IMR-90 (cell line): Measurements from ENCODE around the gene TRAP1. TPM values are rescaled to one million over a fixed set of nuclear protein-coding genes. Genes with fewer than 3 reads are reported as not detected.

Experiments used
- ATAC-seq: fragments of 200-7000 bp; cut with Tn5 transposase; 2 replicates; pipeline ENCODE4 v1.9.1; 2020; ENCODE audit warnings: low read depth, mild to moderate bottlenecking, moderate library complexity
- BruUV-seq: library from RNA; stranded (reverse); fragments of 400-500 nt; replicated peaks from 2 replicates; lab custom pipeline; 2021; lab: Mats Ljungman, UMichigan
- CTCF ChIA-PET: fragments of 300-600 bp; formaldehyde crosslinking; extraction: SDS; loops from one replicate; lab custom pipeline; 2021; ENCODE audit warnings: antibody characterized with exemption; lab: Yijun Ruan, JAX
- POLR2A ChIA-PET: fragments of 300-600 bp; sonication (Branson Sonifier 250); formaldehyde crosslinking; loops from one replicate; lab custom pipeline; 2022; ENCODE audit warnings: antibody characterized with exemption; ENCODE audit not compliant: unreplicated experiment; lab: Charles Lee
- DNase-seq: peaks from one replicate; pipeline ENCODE4 v3.0.0; 2013
- H2AFZ ChIP-seq: replicated peaks from 2 replicates; pipeline ENCODE3; 2013; ENCODE audit warnings: low read length, mild to moderate bottlenecking; ENCODE audit not compliant: poor library complexity
- H2AK5ac ChIP-seq: 2 replicates; pipeline ENCODE4 v1.6.1; 2013; ENCODE audit warnings: low read depth, low read length, inconsistent platforms
- H2AK9ac ChIP-seq: replicated peaks from 2 replicates; pipeline ENCODE3; 2013; ENCODE audit warnings: mild to moderate bottlenecking, low read depth, low read length, moderate library complexity; ENCODE audit not compliant: poor library complexity
- H2BK120ac ChIP-seq: 2 replicates; pipeline ENCODE4 v1.6.1; 2013; ENCODE audit warnings: low read depth, low read length, inconsistent platforms
- H2BK15ac ChIP-seq: 3 replicates; pipeline ENCODE4 v1.6.1; 2013; ENCODE audit warnings: low read depth, low read length, inconsistent platforms
- H2BK20ac ChIP-seq: 2 replicates; pipeline ENCODE4 v1.6.1; 2013; ENCODE audit warnings: low read depth, mild to moderate bottlenecking, inconsistent platforms, low read length, moderate library complexity
- H2BK5ac ChIP-seq: 2 replicates; pipeline ENCODE4 v1.6.1; 2013; ENCODE audit warnings: mild to moderate bottlenecking, low read depth, low read length, inconsistent platforms; ENCODE audit not compliant: poor library complexity, severe bottlenecking
- H3K14ac ChIP-seq: replicated peaks from 2 replicates; pipeline ENCODE4 v1.6.1; 2013; ENCODE audit warnings: low read depth, low read length, inconsistent platforms
- H3K18ac ChIP-seq: 2 replicates; pipeline ENCODE4 v1.6.1; 2013; ENCODE audit warnings: low read depth, low read length, control low read depth
- H3K23ac ChIP-seq: 2 replicates; pipeline ENCODE4 v1.6.1; 2013; ENCODE audit warnings: low read depth, low read length, inconsistent platforms
- H3K27ac ChIP-seq: 2 replicates; pipeline ENCODE4 v1.5.1; 2013; ENCODE audit warnings: mild to moderate bottlenecking, control low read depth, low read length; ENCODE audit not compliant: insufficient read depth
- H3K27me3 ChIP-seq: 2 replicates; pipeline ENCODE4 v1.6.1; 2013; ENCODE audit warnings: low read length; ENCODE audit not compliant: control insufficient read depth, insufficient read depth
- H3K36me3 ChIP-seq: 2 replicates; pipeline ENCODE4 v1.6.1; 2013; ENCODE audit warnings: low read length, mixed read lengths; ENCODE audit not compliant: control insufficient read depth, insufficient read depth
- H3K4ac ChIP-seq: 2 replicates; pipeline ENCODE4 v1.6.1; 2013; ENCODE audit warnings: low read depth, low read length, inconsistent platforms
- H3K4me1 ChIP-seq: 2 replicates; pipeline ENCODE4 v1.6.1; 2013; ENCODE audit warnings: low read length, mixed read lengths; ENCODE audit not compliant: control insufficient read depth, insufficient read depth
- H3K4me2 ChIP-seq: 2 replicates; pipeline ENCODE4 v1.6.1; 2013; ENCODE audit warnings: low read depth, mild to moderate bottlenecking, control low read depth, low read length, moderate library complexity
- H3K4me3 ChIP-seq: 2 replicates; pipeline ENCODE4 v1.5.1; 2013; ENCODE audit warnings: low read depth, mild to moderate bottlenecking, control low read depth, low read length, moderate library complexity; ENCODE audit not compliant: insufficient read depth
- H3K56ac ChIP-seq: 2 replicates; pipeline ENCODE4 v1.6.1; 2013; ENCODE audit warnings: low read length, inconsistent platforms; ENCODE audit not compliant: insufficient read depth; ENCODE audit errors: extremely low read depth
- H3K79me1 ChIP-seq, 2 experiments: 2 replicates each; pipeline ENCODE4 v1.6.1; 2013; ENCODE audit warnings: low read length in 2 of 2, inconsistent platforms in 1 of 2, low read depth in 1 of 2
- H3K9ac ChIP-seq: 2 replicates; pipeline ENCODE4 v1.6.1; 2013; ENCODE audit warnings: low read depth, low read length, control low read depth
- H3K9me1 ChIP-seq: 2 replicates; pipeline ENCODE4 v1.6.1; 2013; ENCODE audit warnings: low read length, inconsistent platforms; ENCODE audit not compliant: insufficient read depth
- H3K9me3 ChIP-seq: 2 replicates; pipeline ENCODE4 v1.6.1; 2013; ENCODE audit warnings: low read length; ENCODE audit not compliant: control insufficient read depth, insufficient read depth
- H4K20me1 ChIP-seq: 2 replicates; pipeline ENCODE4 v1.6.1; 2013; ENCODE audit warnings: low read length, inconsistent platforms; ENCODE audit not compliant: insufficient read depth
- H4K5ac ChIP-seq: 2 replicates; pipeline ENCODE4 v1.6.1; 2013; ENCODE audit warnings: mild to moderate bottlenecking, low read depth, low read length, control low read depth
- H4K8ac ChIP-seq, 2 experiments: 2 replicates each; pipeline ENCODE4 v1.6.1; 2013; ENCODE audit warnings: low read depth in 2 of 2, low read length in 2 of 2, control low read depth in 1 of 2, inconsistent platforms in 1 of 2
- H4K91ac ChIP-seq: 2 replicates; pipeline ENCODE4 v1.6.1; 2013; ENCODE audit warnings: low read depth, low read length, inconsistent platforms; ENCODE audit not compliant: insufficient read depth
- BHLHE40 ChIP-seq: fragments of 150-350 bp; IDR thresholded peaks from 2 replicates; pipeline ENCODE4 v1.6.1; 2016; ENCODE audit warnings: mild to moderate bottlenecking, low read depth, low read length
- CEBPB ChIP-seq: IDR thresholded peaks from 2 replicates; pipeline ENCODE4 v1.6.1; 2012; ENCODE audit warnings: low read depth, low read length, improper control_type of control experiment
- CHD1 ChIP-seq: IDR thresholded peaks from 2 replicates; pipeline ENCODE4 v1.6.1; 2012; ENCODE audit warnings: low read depth, low read length, improper control_type of control experiment
- FOS ChIP-seq: fragments of 150-350 bp; IDR thresholded peaks from 2 replicates; pipeline ENCODE4 v1.6.1; 2016; ENCODE audit warnings: low read depth, low read length
- MAFK ChIP-seq: IDR thresholded peaks from 2 replicates; pipeline ENCODE4 v1.6.1; 2012; ENCODE audit warnings: low read depth, low read length, improper control_type of control experiment
- MAZ ChIP-seq: IDR thresholded peaks from 2 replicates; pipeline ENCODE4 v1.6.1; 2012; ENCODE audit warnings: low read depth, mild to moderate bottlenecking, low read length, improper control_type of control experiment, moderate library complexity, borderline replicate concordance
- MXI1 ChIP-seq: IDR thresholded peaks from 2 replicates; pipeline ENCODE4 v1.6.1; 2012; ENCODE audit warnings: low read depth, mild to moderate bottlenecking, low read length, moderate library complexity, borderline replicate concordance
- NFE2L2 ChIP-seq: fragments of 150-350 bp; IDR thresholded peaks from 2 replicates; pipeline ENCODE4 v1.6.1; 2016; ENCODE audit warnings: low read depth, mild to moderate bottlenecking, low read length
- POLR2A ChIP-seq: IDR thresholded peaks from 2 replicates; pipeline ENCODE4 v1.6.1; 2012; ENCODE audit warnings: mild to moderate bottlenecking, low read depth, low read length
- RAD21 ChIP-seq: IDR thresholded peaks from 2 replicates; pipeline ENCODE4 v1.6.1; 2012; ENCODE audit warnings: low read length, improper control_type of control experiment
- RCOR1 ChIP-seq: IDR thresholded peaks from 2 replicates; pipeline ENCODE4 v1.6.1; 2012; ENCODE audit warnings: mild to moderate bottlenecking, low read length, improper control_type of control experiment; ENCODE audit not compliant: insufficient replicate concordance
- RFX5 ChIP-seq: IDR thresholded peaks from 2 replicates; pipeline ENCODE4 v1.8.0; 2012; ENCODE audit warnings: low read depth, mild to moderate bottlenecking, low read length, moderate library complexity
- SMC3 ChIP-seq: fragments of 150-350 bp; IDR thresholded peaks from 2 replicates; pipeline ENCODE4 v1.6.1; 2016; ENCODE audit warnings: low read depth, mild to moderate bottlenecking, antibody characterized with exemption, low read length, moderate library complexity
- WGBS, 2 experiments: methylation state at CpG; one replicate each; pipeline versions ENCODE4 v1.1.5 to v1.1.7; 2013; ENCODE audit warnings: missing lambda C conversion rate in 2 of 2; ENCODE audit not compliant: insufficient read length in 1 of 2; ENCODE audit errors: extremely low coverage in 2 of 2; 5-methylcytosine and 5-hydroxymethylcytosine counted together
- dilution Hi-C: fragments of 300-500 bp; cut with HindIII; formaldehyde crosslinking; loops from one replicate; pipeline ENCODE4 v1.14.3; 2018; ENCODE audit warnings: low sequenced_read_pairs; ENCODE audit not compliant: unreplicated experiment
- in situ Hi-C: fragments of 300-500 bp; cut with MboI; formaldehyde crosslinking; loops from 3 replicates; pipeline ENCODE4 v1.14.3; 2019; ENCODE audit warnings: low sequenced_read_pairs, inconsistent platforms, mixed read lengths
- intact Hi-C: fragments of 100-400 bp; cut with micrococcal nuclease; formaldehyde crosslinking; loops from 2 replicates; pipeline ENCODE4 v1.10.0; 2022
- polyA plus RNA-seq, 3 experiments: library from polyadenylated mRNA; depleted of rRNA; stranded (reverse); fragments of >200 nt; gene quantifications; 2 replicates each; pipeline ENCODE4 v1.2.3, GENCODE V29; 2012; ENCODE audit warnings: low replicate concordance in 1 of 3
- total RNA-seq: library from RNA; depleted of rRNA; stranded (reverse); fragments of >200 nt; gene quantifications from 2 replicates; pipeline ENCODE4 v1.2.3, GENCODE V29; 2012
- TF ChIP-seq, protein P1 (sequence below): fragments of 150-350 bp; IDR thresholded peaks from 2 replicates; pipeline ENCODE4 v1.6.1; 2016; ENCODE audit warnings: low read depth, mild to moderate bottlenecking, low read length, moderate library complexity, borderline replicate concordance
- TF ChIP-seq, protein P2 (sequence below): fragments of 150-350 bp; IDR thresholded peaks from 2 replicates; pipeline ENCODE4 v1.6.1; 2017; ENCODE audit warnings: mild to moderate bottlenecking, antibody characterized with exemption, low read length, low read depth
- TF ChIP-seq, protein P3 (sequence below): conservative IDR thresholded peaks from 2 replicates; pipeline ENCODE4 v1.5.1; 2012; ENCODE audit warnings: mild to moderate bottlenecking, low read depth, low read length, improper control_type of control experiment

TRAP1 gene
- total and polyA plus RNA-seq, 2 of the 4 experiments (the other 2 are of a cell fraction) = 139 to 145 TPM

DNA sequence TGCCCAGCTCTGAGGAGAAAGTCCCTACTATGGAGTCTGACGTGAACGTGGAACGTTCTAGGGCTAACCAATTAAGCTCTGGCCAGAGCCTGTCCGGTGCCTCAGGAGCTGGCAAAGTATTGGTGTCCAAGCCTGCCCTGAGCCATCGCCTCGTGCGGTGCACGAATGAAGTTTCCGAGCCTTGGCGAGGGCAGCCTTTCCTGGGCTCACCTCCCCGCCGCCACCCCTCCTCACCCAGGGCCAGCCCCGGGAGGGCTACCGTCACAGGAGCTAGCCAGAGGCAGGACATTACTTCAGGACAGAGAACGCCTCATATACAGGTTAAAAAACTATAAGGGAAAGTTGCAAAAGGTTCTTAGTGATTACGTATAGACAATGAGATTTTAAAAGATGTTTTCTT lies 23.6 kb upstream of the TRAP1 start:
- Histone ChIP-seq H3K27me3 (no peaks in the 10 kb centered on the region), H3K4me2 (no peak overlapping the region), H3K79me1 (peaks cover 30 to 56% of the 10 kb centered on the region in 2 experiments), H3K14ac (no peak overlapping the region), H2BK5ac (no peak overlapping the region), H3K18ac (no peak overlapping the region), H3K4me1 (peaks cover 4% of the 10 kb centered on the region), H3K27ac (no peak overlapping the region), H3K23ac (no peak overlapping the region), H2AFZ (no peak overlapping the region), H2BK120ac (no peak overlapping the region), H2BK20ac (no peak overlapping the region), H2AK9ac (no peak overlapping the region), H3K4me3 (no peak overlapping the region), H4K20me1 (peaks cover 22% of the 10 kb centered on the region), H4K5ac (no peak overlapping the region), H4K8ac (no peak overlapping the region), H3K9me3 (no peaks in the 10 kb centered on the region), H3K4ac (no peak overlapping the region), H2BK15ac (no peak overlapping the region), H3K36me3 (peaks cover 71% of the 10 kb centered on the region), H4K91ac (no peak overlapping the region), H3K56ac (no peak overlapping the region), H3K9ac (no peak overlapping the region), H3K9me1 (peaks cover 13% of the 10 kb centered on the region), H2AK5ac (no peak overlapping the region)
- 97% methylated on average over 4 of the region's 16 CpGs; no CpG with 5 or more reads in 1 of the 2 experiments for WGBS, 2 experiments
- ATAC-seq = no peak
- TF ChIP-seq MAFK (no peak), SMC3 (no peak), FOS (no peak), CHD1 (no peak), RAD21 (no peak), RCOR1 (no peak), NFE2L2 (no peak), MXI1 (no peak), BHLHE40 (no peak), POLR2A (no peak), MAZ (no peak), CEBPB (no peak), RFX5 (no peak)
- TF ChIP-seq, protein P1, sequence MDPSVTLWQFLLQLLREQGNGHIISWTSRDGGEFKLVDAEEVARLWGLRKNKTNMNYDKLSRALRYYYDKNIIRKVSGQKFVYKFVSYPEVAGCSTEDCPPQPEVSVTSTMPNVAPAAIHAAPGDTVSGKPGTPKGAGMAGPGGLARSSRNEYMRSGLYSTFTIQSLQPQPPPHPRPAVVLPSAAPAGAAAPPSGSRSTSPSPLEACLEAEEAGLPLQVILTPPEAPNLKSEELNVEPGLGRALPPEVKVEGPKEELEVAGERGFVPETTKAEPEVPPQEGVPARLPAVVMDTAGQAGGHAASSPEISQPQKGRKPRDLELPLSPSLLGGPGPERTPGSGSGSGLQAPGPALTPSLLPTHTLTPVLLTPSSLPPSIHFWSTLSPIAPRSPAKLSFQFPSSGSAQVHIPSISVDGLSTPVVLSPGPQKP = no peak
- TF ChIP-seq, protein P2, sequence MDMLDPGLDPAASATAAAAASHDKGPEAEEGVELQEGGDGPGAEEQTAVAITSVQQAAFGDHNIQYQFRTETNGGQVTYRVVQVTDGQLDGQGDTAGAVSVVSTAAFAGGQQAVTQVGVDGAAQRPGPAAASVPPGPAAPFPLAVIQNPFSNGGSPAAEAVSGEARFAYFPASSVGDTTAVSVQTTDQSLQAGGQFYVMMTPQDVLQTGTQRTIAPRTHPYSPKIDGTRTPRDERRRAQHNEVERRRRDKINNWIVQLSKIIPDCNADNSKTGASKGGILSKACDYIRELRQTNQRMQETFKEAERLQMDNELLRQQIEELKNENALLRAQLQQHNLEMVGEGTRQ = no peak
- TF ChIP-seq, protein P3, sequence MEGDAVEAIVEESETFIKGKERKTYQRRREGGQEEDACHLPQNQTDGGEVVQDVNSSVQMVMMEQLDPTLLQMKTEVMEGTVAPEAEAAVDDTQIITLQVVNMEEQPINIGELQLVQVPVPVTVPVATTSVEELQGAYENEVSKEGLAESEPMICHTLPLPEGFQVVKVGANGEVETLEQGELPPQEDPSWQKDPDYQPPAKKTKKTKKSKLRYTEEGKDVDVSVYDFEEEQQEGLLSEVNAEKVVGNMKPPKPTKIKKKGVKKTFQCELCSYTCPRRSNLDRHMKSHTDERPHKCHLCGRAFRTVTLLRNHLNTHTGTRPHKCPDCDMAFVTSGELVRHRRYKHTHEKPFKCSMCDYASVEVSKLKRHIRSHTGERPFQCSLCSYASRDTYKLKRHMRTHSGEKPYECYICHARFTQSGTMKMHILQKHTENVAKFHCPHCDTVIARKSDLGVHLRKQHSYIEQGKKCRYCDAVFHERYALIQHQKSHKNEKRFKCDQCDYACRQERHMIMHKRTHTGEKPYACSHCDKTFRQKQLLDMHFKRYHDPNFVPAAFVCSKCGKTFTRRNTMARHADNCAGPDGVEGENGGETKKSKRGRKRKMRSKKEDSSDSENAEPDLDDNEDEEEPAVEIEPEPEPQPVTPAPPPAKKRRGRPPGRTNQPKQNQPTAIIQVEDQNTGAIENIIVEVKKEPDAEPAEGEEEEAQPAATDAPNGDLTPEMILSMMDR = no peak
- dilution Hi-C loops (no loop called here), in situ Hi-C loops (no loop called here), intact Hi-C loops (no loop called here)
- POLR2A ChIA-PET = no interaction called here
- CTCF ChIA-PET = no interaction called here
- no peak for DNase-seq
- no TSS peak for BruUV-seq
